ENCODE results near the gene MYOD1. TPM values are rescaled to one million over a fixed set of nuclear protein-coding genes. Genes with fewer than 3 reads are reported as not detected.

MYOD1 gene
- total and polyA plus RNA-seq, 9 of the 15 experiments (the other 6 are each of a cell fraction or from before 2014, with no cell fraction given), result not detected

DNA sequence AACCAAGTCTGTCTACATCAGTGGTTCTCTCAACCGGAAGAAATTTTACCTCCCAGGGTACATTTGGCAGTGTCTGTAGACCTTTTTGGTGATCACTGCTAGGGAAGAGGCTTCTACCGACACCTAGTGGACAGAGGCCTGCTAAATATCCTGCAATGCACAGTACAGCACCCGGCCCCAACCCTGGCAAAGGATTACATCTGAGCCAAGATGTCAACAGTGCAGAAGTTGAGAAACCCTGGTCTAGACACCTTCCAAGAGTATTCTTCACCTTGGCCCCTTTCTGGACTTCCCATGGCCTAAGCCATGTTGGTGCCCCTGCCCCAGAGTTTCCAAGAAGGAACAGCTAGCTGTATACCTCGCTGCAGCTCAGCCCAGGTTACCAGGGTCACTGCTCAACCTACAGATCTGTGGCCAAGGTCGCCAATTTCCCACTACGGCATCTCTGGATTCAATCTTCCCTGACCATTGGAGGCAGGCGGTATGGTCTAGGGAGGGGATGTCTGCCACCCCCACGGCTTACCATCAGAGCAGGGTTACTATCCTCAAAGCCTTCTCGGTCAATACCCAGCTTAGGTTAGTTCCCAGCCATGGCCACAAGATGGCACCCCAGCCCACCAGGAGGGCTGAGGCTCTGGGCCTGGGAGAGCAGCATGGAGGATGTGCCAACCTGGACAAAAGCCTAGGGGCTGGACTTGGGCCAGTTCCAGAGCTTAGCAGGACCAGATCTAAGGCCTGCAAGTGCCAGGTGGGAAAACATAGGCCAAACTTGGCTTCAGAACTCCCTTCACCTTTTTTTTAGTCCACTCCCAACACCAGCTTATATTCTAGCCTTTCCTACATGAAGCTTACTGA lies 11.5 kb downstream of the MYOD1 start (continued):
- no peak for TF ChIP-seq CTCFL (IDR thresholded peaks at IDR 0.05; ENCODE audit: borderline replicate concordance, insufficient read depth, low read depth, low read length, poor library complexity, severe bottlenecking)
- no peak for TF ChIP-seq ZBTB17 (CRISPR knock-in tag; IDR thresholded peaks at IDR 0.05)
- no peak for TF ChIP-seq HMG20B (CRISPR knock-in tag; IDR thresholded peaks at IDR 0.05)
- TF ChIP-seq POLR2G (IDR thresholded peaks at IDR 0.05; ENCODE audit: low read depth, low read length), result no peak
- no peak for TF ChIP-seq CHD1 (IDR thresholded peaks at IDR 0.05; ENCODE audit: low read length)
- no peak for TF ChIP-seq GTF2F1 (IDR thresholded peaks at IDR 0.05; ENCODE audit: low read depth, low read length)
- TF ChIP-seq POLR3G (IDR thresholded peaks at IDR 0.05; ENCODE audit: extremely low read depth, insufficient read length, insufficient replicate concordance), result no peak
- TF ChIP-seq RFX7 (CRISPR knock-in tag; IDR thresholded peaks at IDR 0.05), result no peak
- TF ChIP-seq NR2C1 (IDR thresholded peaks at IDR 0.05), result no peak
- no peak for TF ChIP-seq NR2C1 (tag; IDR thresholded peaks at IDR 0.05)
- peak; percentile 89 for TF ChIP-seq SMC3 (conservative IDR thresholded peaks at IDR 0.05; ENCODE audit: insufficient read depth, low read depth, low read length)
- TF ChIP-seq, protein P1, sequence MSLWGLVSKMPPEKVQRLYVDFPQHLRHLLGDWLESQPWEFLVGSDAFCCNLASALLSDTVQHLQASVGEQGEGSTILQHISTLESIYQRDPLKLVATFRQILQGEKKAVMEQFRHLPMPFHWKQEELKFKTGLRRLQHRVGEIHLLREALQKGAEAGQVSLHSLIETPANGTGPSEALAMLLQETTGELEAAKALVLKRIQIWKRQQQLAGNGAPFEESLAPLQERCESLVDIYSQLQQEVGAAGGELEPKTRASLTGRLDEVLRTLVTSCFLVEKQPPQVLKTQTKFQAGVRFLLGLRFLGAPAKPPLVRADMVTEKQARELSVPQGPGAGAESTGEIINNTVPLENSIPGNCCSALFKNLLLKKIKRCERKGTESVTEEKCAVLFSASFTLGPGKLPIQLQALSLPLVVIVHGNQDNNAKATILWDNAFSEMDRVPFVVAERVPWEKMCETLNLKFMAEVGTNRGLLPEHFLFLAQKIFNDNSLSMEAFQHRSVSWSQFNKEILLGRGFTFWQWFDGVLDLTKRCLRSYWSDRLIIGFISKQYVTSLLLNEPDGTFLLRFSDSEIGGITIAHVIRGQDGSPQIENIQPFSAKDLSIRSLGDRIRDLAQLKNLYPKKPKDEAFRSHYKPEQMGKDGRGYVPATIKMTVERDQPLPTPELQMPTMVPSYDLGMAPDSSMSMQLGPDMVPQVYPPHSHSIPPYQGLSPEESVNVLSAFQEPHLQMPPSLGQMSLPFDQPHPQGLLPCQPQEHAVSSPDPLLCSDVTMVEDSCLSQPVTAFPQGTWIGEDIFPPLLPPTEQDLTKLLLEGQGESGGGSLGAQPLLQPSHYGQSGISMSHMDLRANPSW (CRISPR knock-in tag; IDR thresholded peaks at IDR 0.05), result no peak
- no peak for TF ChIP-seq ZNF444 (CRISPR knock-in tag; IDR thresholded peaks at IDR 0.05)
- no peak for TF ChIP-seq ZNF354B (CRISPR knock-in tag; IDR thresholded peaks at IDR 0.05)
- TF ChIP-seq, protein P2, sequence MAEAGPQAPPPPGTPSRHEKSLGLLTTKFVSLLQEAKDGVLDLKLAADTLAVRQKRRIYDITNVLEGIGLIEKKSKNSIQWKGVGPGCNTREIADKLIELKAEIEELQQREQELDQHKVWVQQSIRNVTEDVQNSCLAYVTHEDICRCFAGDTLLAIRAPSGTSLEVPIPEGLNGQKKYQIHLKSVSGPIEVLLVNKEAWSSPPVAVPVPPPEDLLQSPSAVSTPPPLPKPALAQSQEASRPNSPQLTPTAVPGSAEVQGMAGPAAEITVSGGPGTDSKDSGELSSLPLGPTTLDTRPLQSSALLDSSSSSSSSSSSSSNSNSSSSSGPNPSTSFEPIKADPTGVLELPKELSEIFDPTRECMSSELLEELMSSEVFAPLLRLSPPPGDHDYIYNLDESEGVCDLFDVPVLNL (CRISPR knock-in tag; IDR thresholded peaks at IDR 0.05; ENCODE audit: low read depth), result no peak
- peak; percentile 71 to 84 for TF ChIP-seq RAD21 (CRISPR knock-in tag; conservative IDR thresholded peaks at IDR 0.05 in 1 of 2, IDR thresholded peaks at IDR 0.05 in 1 of 2)
- TF ChIP-seq SMARCE1 (IDR thresholded peaks at IDR 0.05), result no peak
- TF ChIP-seq KLF16 (IDR thresholded peaks at IDR 0.05), result no peak
- TF ChIP-seq, protein P3, sequence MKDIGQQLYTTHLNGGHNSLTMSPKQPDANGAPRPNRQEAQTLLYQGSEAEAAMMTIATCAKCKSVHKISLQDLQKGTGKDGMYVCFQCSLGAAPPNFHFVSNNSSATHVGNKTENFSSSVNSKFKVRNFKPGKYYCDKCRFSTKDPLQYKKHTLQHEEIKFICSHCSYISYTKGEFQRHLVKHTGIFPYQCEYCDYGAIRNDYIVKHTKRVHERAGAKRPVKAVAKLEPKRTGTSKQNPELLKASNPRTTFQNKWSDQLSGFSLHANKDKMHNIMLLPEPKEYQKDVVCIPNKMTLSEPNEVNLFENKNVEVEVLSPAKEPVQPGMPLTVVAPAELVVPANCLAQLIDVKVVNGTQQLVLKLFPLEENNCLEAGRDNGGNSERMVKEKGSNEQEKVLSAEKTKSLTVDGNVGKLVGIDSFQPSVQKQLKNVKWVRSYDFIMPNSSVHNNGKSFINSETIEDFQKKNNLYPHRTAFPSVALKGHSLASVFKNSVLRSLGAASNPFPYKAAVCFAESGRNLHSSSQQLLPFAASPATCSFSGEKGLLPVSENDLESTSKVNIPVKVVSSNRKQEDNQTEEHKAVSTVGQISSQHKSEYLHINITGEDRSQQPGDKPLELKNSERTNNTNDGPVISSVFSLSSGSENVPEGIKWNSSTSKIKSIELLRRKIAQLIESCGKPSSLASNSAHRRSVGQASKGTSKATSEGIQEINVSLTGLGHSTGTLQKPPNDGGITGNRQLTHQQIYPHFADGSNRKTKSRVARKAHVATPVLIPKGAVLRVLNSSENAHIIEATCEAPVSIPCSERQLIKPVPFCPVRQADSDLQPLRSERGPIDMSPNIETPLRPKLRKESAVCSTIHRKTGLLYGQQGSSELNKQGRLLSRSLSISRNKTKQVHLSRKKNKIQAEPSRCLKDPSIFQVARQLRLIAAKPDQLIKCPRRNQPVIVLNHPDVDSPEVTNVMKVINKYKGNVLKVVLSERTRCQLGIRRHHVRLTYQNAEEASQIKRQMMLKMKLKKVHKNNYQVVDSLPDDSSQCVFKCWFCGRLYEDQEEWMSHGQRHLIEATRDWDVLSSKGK (CRISPR knock-in tag; IDR thresholded peaks at IDR 0.05), result no peak
